GM19023 (cell line): ENCODE measurements around the gene HOOK1.

ENCODE experiments used
- ATAC-seq: cut with Tn5 transposase; IDR thresholded peaks from one replicate; pipeline ENCODE4 v1.9.1; 2021; ENCODE audit warnings: mild to moderate bottlenecking, moderate library complexity; ENCODE audit not compliant: unreplicated experiment

The HOOK1 gene

DNA sequence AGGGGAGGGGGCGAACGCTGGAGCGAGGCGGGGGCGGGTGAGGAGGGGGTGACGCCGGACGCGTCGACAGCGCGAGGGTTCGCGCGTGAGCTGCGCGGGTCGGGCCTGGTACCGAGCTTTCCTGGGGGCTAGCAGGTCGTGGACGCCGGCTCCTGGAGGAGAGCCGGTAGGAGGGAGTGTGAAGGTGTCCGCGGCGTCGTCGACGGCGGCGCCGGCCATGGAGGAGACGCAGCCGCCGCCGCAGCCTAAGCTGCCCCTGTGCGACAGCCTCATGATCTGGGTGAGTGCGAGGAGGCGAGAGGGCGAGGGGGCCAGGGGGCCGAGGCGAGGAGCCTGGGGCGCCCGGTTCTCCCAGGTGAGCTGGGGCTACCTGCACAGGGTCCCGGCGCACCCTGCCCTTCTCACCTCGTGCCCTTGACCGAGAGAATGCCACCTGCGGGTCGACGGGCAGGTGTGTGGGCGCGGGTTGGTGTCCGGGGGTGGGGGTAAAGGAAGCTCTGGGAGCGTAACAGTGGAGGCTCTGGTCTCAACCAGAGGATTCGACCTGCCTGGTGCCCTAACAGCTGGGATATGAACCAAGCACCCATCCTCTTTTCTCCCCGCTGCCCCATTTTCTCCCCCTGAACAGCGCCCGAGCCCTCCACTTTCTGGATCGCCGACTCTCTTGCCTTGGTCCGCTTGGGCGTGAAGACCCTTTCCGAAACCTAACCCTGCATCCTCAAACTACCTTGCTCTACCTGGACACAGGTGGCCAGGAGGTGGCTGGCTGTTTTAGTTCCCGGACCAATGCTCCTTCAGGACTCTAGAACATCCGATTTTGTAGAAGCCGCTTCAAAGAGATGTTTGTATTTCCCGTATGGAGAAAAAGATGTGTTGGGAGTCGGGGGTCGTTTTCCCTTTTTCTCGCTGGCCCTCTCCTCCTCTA, at the start of gene HOOK1:
TSS of gene HOOK1 (plus strand) at position 49 of the 925 bp plus-strand sequence. CDS start at position 218, 169 bp downstream.
- ATAC-seq = peak; percentile 33

DNA sequence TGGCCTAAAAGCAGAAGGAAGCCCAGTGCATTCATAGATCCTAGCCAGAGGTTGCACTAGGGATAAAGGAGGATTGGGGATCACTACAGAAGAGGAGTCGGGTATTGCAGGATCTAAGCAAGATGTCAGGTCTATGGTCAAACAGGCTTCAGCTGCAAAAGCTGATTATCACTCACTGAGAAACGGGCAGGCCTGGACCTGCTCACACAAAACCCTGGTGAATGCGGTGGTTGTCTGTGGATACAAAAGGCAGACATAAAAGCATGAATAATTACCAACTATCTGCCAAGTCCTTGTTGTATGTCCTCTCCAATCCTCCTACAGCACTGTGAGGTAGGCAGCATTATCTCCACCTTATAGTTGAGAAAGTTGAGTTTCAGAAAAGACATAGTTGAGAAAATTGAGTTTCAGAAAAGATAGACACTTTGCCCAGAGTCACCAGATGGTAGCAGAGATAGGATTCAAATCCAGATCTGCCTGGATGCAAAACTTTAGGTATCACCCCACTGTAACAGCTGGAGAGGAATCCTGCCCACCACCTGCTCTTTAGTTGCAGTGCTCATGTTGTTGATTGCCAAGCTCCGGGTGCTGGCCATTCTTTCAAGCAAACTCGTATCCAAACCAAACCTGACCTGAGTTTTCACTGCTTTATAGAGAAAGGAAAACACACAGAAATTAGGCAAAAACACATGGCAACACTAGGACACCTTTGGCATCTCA, 49.6 kb upstream of the HOOK1 start:
- no peak for ATAC-seq

DNA sequence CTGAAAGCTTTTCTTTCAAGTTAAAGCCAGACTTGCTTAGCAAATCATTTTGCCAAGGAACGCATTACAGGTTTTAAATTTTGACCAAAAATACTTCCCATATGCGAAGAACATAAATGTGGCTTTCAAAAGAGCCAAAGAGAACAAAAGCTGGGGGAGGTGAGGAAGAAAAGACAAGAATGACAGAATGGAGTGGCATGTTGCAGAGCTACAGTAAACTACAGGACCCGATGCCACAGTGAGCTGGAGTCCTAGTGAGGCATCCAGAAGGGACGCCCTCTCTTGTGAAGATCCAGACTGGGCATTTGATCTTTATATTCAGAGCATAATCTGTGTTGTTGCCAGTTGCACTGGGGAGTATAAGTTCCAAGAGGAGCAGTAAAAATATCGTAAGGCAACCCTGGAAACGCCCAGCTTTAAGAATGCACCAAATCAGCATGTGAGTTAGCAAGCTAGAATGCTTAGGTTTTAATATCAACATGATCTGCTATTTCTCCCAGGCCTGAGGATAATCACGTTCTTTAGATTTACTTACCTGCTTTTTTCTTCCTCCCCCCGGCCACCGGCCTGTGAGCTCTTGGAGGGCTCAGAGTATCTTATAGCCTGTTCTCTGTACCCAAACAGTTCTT, 48.4 kb upstream of the HOOK1 start:
- no peak for ATAC-seq

DNA sequence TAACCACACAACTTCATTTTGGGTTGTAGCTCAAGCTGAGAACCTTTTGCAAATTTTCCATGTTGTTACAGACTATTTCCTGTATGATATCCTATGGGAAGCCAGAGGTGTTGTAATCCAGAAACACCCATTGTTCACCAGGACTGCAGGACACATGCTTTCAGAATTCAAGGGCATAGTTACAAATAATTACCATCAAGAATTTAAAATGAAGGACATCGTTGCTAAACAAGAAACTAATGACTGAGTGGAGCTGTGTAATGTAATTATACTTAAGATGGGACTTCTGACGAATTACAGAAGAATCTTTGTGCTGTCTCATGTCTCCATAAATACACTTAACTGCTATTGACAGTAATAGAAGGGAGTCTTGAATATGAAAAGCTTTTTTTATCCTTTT, 47.6 kb upstream of the HOOK1 start:
- no peak for ATAC-seq

DNA sequence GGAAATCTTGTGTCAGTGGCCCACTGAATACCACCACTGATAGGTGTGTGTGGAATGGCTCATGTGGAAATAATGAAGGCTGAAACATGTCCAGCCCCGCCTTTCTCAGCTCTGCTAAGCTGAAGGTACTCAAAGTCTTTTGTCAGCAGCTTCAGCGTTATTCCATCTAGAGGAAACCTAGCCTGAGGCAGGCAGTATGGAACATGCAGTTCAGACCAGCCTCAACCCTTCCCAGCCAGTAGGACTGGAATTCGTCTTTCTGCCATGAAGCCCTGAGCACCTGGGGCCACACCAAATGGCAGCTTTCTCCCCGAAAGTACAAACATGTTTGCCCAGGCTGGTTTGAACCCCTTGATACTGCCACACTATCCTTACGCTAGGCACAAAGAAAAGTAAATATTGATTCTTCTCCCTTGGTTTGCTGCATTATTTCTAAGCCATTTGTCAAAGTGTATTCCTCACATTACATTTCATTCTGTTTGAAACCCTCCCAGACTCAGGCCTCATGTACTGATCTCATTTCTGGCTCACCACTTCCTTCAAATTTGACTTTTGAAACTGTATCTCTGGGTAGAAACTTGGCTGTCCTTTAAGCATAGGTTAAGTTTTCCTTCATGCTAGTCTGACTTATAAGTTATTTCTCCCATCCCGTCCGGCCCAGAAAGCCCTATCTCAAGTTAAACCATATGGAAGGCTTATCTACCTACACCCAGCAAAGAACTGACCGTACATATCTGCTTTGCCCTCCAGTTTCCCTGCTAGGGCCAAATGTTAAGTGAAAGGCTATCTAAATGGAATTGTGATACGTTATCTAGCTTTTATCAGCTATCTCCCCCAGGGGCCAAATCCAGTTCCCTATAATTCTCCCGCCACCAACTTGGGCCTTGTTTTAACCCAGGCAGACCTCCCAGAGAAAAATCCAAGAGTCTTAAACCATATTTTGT, 45.7 kb upstream of the HOOK1 start:
- ATAC-seq = no peak

DNA sequence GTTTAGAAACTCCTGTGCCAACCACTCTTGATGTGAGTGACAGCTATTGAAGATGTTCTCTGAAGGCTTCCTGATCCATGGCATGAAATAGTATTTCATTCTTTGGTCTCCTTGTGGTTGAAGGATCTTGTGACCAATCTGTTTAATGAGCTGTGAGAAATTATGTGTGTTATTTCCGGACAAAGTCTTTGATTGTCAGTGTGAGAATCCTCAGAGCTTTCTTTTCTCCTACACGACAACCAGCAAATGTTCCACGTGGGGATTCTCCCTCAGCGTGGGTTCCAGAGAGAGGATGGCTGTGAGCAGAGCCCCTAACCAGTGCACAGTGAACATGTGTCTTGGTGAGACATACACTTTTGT, 45.0 kb upstream of the HOOK1 start:
- ATAC-seq = no peak

DNA sequence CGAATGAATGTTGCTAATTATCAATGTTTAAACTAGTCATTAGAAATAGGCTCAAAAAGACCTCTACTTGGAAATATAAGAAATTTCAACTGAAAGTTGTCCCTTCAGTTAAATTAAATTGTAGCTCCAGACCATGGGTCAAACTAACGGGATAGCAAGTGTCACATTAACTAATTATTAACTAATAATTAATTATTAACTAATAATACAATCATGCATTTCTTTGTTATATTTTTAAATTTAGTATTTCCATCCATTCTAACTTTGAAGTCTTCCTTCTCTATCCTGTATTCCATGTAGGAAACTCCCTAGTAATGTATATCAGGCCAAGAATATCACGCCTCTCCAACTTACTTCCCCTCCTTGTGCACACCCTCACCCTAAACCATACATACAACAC, 43.4 kb upstream of the HOOK1 start:
- ATAC-seq = no peak

DNA sequence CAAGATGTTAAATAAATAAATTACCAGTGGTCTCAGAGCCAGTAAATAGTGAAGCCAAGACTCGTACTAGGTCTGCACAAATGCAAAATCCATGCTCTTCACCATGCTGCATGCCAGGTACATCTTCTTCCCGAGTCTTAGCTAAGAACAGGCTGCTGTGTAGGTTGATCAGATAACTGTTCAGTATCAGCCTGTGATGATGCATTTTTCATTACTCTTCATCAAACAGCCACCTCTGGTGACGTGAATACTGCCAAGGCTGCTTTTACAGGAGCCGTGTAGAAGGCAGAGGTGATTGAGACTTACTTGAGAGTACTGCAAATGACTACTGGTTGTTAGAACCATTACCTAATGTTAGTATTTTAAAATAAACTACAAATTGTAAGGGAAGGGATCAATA, 39.3 kb upstream of the HOOK1 start:
- no peak for ATAC-seq

DNA sequence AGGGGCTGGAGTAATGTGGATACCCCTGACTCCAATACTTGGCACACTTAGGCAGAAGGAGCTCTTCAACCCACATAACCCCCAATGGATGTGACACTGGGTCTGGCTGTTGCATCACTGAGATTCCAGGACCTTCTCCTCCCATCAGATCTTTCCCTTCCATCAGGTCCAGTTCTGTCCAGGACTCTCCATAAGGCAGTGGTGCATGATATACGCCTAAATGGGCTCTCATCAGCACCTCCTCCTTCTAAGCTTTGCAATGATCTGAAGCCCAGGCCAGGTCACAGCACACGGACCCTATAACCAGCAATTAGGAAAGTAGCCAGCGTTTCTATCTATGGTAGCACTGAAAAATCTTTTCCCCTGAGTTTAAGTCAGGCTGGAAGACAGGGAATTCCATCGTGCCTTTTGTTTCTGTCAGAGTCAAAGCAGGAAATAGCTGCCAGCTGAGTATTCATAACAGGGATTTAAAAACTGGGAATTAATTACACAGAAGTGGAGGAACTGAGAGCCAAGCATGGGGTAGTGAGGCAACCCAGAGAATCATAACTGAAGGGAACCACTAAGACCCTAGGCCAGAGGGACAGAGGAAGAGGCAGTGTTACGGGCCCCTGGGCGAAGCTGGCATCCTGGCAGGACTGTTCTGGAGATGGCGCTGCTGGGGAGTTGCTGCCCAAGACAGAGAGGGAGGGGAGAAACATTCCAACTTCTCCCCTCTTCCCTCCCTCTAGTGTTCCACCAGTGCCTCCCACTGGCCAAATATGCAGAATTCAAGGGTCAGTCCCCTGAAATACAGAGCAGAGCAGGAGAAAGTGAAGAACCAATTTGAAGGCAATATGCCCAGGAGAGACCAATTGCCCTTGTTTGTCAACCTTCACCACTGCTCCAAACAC, 37.5 kb upstream of the HOOK1 start:
- ATAC-seq = no peak

DNA sequence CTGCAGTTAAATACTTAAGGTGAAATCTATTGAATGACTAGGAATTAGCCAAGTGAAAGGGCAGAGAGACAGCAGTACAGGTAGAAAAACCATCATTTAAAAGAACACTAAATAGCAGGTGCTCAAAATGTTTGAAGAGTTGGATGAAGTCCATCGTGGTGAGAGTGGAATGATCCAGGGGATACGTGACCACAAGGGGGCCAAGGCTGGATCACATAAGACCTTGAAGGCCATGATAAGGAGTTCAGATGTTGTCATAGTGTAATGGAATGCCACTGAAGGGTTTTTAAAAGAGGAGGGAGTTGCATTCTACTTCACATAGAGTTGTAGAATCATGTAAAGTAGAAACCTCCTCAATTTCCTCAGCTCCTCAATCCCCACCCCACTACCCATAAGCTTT, 34.8 kb upstream of the HOOK1 start:
- no peak for ATAC-seq

DNA sequence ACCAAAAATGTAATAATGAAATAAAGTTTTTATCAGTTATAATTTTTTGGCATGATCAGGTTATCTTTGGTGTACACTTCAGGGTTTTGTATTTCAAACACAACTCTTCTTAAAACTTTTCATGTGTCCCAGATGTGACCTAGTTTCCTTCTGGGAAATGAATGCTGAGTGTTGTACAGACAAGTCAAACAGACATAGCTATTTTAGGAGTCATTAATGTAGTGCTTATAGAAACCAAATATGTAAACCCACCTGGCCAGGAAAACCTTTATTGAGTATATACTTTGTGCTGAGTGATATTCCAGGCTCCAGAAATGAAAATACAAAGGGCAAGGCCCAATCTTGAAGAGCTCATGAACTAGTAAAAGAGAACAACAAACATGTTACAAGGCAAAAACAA, 25.9 kb upstream of the HOOK1 start:
- ATAC-seq = no peak

DNA sequence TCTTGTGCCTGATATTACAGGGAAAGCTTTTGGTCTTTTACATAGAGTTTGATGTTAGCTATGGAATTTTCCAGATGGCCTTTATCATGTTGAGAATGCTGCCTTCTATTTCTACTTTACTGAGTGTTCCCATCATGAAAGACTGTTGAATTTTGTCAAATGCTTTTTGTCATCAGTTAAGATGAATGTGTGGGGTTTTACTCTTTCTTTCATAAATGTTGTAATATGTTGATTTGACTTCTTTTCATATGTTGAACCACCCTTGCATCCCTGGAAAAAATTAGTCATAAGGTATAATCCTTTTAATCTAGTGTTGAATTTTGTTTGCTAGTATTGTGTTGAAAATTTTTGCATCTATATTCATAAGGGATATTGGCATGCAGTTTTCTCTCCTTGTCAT, 16.1 kb upstream of the HOOK1 start:
- no peak for ATAC-seq

DNA sequence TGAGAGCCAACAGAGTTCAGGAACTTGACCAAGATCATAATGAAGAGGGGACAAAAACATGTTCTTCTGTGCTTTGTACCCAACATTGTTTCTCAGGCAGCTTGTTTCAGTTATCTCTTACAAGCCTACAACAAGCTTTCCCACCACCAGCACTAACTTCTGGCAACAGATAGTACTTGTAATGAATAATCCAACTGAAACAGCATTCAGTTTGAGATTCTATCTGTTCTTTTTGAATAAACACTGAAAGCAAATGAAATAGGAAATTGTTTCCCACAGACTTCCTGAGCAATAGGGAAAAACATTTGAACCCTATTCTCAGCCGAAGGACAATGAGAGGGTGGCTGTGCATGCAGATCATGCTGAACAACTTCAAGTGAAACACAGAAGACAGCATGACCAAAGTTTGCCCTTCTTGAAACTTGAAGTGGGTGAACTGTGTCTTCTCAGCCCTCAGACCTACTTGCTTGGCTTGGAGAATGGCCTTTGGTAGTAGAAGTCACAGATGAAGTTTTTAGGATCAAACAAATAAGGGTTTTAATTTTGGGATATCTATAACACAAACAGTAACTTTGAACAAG, 11.2 kb upstream of the HOOK1 start:
- ATAC-seq = no peak

DNA sequence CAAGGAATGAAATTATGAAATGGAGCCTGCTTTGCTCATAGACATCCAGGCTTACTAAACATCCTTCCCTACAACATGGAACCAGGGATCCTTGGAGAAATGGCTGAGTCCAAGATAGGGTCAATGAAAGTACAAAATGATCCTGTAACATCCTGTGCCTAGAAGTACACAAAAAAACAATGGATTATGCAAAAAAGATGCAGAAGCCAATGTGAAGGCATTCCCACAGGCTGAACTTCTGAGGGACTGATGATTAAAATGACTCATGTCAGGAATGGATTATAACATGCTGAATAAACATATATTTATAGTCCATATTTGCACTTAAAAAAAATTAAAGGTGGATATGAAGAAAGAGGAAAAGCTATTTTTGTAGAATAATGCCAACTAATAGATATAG, 10.4 kb upstream of the HOOK1 start:
- ATAC-seq = no peak

DNA sequence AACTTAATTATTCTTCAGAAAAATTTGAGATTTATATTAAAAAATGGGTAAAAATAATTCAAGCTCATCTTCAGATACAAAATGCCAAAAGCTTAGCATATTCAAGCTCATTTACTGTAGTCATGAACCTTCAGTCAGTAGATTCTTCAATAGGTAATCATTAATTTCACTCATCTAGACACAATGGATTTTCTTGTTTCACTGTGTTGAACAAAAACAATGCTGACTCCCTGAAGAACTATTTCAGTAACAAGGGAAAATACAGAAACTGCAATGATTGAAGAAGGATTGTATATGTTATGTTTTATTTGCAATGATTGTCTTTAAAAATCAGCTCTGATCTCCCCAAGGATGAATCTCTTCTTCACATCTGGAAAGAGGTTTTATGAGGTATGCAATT, 9.2 kb upstream of the HOOK1 start:
- no peak for ATAC-seq

DNA sequence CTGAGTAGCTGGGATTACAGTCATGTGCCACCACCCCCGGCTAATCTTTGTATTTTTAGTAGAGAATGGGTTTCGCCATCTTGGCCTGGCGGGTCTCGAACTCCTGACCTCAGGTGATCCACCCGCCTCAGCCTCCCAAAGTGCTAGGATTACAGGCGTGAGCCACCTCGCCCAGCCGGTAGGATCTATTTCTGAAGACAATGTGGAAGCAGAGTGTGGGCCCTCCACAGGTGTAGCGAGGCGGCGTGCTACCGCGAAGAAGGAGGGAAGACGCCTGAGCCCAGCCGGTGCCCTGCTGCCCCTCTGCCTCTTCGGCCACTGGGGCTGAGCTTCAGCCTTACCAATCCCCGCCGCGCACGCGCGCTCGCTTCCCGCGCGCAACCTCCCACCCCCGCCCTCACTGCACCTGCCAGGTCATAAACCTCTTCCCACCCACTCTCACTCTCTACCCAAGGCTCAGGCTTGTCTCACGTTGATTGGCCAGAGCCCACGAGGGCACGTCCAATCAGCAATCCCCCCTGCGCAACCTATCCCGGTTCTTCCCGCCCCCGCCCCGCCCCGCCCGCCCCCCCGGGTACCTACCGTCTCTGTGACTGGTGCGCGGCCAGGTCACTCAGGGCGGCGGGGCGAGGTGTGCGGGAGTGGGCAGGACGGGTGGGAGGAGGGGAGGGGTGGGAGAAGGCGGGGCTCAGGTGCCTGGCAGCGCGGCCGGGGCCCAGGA, 409 bp upstream of the HOOK1 start:
- peak; percentile 98 for ATAC-seq

DNA sequence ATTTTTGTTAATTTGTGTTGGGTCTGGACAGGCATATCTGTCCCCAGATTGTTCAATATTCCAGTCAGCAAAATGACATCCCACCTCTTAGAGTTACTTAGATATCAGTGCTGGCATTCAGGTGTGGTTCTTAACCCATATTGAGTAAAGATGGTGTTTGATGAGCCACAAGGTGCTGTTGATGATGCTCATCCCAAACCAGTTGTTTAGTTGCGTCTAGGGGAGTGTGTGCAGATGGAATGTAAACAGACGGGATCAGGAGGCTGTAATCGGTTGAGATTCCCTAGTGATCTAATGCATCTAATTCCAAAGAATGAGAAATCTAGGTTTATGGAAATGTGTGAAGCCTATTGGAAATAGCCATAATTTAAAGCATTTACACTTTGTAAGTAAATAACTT, 1.1 kb downstream of the HOOK1 start:
- no peak for ATAC-seq

DNA sequence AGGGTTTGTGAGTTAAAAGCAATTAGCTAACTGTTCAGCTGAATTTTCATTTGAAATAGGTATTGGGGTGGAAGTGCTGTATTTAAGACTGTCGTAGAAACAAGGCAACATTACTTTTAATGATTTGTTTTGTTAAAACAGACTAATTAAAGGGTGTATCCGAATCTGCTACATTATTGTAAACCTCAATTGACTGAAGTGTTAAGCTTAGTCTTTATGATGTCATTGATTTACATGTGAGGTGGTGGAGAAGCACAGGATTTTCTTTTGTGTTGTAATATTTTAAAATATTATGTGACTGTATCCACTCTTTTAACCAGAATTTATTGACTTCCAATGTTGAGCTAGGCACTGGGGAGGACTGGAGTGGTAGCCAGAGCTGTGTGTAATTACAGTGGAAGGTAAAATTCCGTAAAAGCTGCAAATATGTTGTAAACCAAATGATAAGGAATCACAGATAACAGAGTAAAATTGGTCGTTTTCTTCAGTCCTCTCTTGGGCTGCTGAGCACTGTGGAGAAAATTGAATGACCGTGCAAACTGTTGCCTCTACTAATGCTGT, 1.6 kb downstream of the HOOK1 start:
- no peak for ATAC-seq
